Spinal cord (tissue), 10 donors: ENCODE measurements around the gene PACRG. TPM values are rescaled to one million over a fixed set of nuclear protein-coding genes. Genes with fewer than 3 reads are reported as not detected.
A peak's percentile ranks its signal among the peaks of the same experiment; 100 is the strongest.

Experiments
- DNase-seq, 6 donors: peaks; one replicate each; pipeline versions ENCODE4 v3.0.0 to v3.0.0-alpha.2; 2013 to 2015; ENCODE audit warnings: low spot score in 6 of 6, low read depth in 4 of 6
- H3K27ac ChIP-seq: one replicate; pipeline ENCODE4 v1.5.1; 2013; ENCODE audit warnings: low read depth, low read length, control low read depth
- H3K27me3 ChIP-seq: one replicate; pipeline ENCODE4 v1.6.1; 2013; ENCODE audit warnings: low read length; ENCODE audit not compliant: control insufficient read depth, insufficient read depth
- H3K36me3 ChIP-seq: one replicate; pipeline ENCODE4 v1.6.1; 2013; ENCODE audit warnings: low read length; ENCODE audit not compliant: control insufficient read depth, insufficient read depth
- H3K4me1 ChIP-seq: one replicate; pipeline ENCODE4 v1.6.1; 2013; ENCODE audit warnings: low read length; ENCODE audit not compliant: control insufficient read depth, insufficient read depth
- H3K4me3 ChIP-seq: one replicate; pipeline ENCODE4 v1.5.1; 2013; ENCODE audit warnings: low read depth, low read length, control low read depth
- H3K9me3 ChIP-seq: one replicate; pipeline ENCODE4 v1.6.1; 2013; ENCODE audit warnings: low read length; ENCODE audit not compliant: control insufficient read depth, insufficient read depth
- WGBS: methylation state at CpG from one replicate; pipeline ENCODE4 v1.1.5; 2013; ENCODE audit warnings: missing lambda C conversion rate; ENCODE audit not compliant: insufficient coverage; 5-methylcytosine and 5-hydroxymethylcytosine counted together
- polyA plus RNA-seq, 2 donors: library from polyadenylated mRNA; unstranded; fragments of 120-200 nt; gene quantifications; one replicate each; pipeline ENCODE4 v1.2.1, GENCODE V29; 2013; ENCODE audit not compliant: insufficient read length in 2 of 2
- total RNA-seq, 2 donors: library from RNA; depleted of rRNA in 1 of 2; stranded (reverse); fragments of 120-200 nt in 1 of 2; fragments of >200 nt in 1 of 2; gene quantifications; one replicate each; pipeline versions ENCODE4 v1.2.3 to v1.2.4, GENCODE V29; 2013 to 2014
- donor health status: healthy.

Gene PACRG
- total and polyA plus RNA-seq, 4 donors = 9.5 to 21.2 (median 17.8) TPM

- Histone ChIP-seq H3K36me3 (no peaks in the 10 kb centered on the region), H3K27me3 (no peaks in the 10 kb centered on the region), H3K4me3 (peak overlapping the region; percentile 37), H3K27ac (peak overlapping the region; percentile 91), H3K9me3 (no peaks in the 10 kb centered on the region), H3K4me1 (peaks cover 49% of the 10 kb centered on the region)
- DNase-seq = no peak
- 45% methylated on average over 5 of the region's 8 CpGs for WGBS
Measured at GRCh38 chr6:163259689-163260088, 531.9 kb downstream of the PACRG start.

GRCh38 chr6:163260111-163260895 is 532.5 kb downstream of the PACRG start:
- Histone ChIP-seq H3K4me1 (peaks cover 47% of the 10 kb centered on the region), H3K36me3 (no peaks in the 10 kb centered on the region), H3K9me3 (no peaks in the 10 kb centered on the region), H3K27ac (peak overlapping the region; percentile 91), H3K27me3 (no peaks in the 10 kb centered on the region), H3K4me3 (peak overlapping the region; percentile 37)
- peak in 5 of 6 donors; percentile 84 to 96 (median 87) for DNase-seq
- 4% methylated on average over 14 of the region's 21 CpGs for WGBS

GRCh38 chr6:163260911-163261310 is 533.1 kb downstream of the PACRG start:
- Histone ChIP-seq H3K4me1 (peaks cover 46% of the 10 kb centered on the region), H3K4me3 (peak overlapping the region; percentile 37), H3K36me3 (no peaks in the 10 kb centered on the region), H3K27me3 (no peaks in the 10 kb centered on the region), H3K27ac (peak overlapping the region; percentile 91), H3K9me3 (no peaks in the 10 kb centered on the region)
- 4% methylated on average over 5 of the region's 8 CpGs for WGBS
- peak in 1 of 6 donors; percentile 63 for DNase-seq

DNA sequence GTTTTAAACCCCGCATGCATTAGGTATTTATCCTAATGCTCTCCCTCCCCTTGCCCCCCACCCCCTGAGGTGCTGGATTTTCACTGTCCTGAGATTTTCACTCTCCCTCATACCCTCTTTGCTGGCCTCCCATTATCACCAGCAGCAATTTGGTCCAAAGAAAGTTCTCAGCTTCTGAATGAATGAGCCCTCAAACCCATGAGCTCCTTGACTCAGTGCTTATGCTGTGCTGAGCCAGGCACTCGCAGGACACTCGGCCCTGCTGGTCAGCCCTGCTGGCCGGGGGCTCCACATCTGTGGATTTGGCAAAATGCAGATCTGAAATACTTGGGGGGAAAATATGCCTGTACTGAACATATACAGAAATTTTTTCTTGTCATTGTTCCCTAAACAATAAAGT is 533.6 kb downstream of the PACRG start:
- no peaks in the 10 kb centered on the region for H3K36me3 ChIP-seq
- peak in 1 of 6 donors; percentile 12 for DNase-seq
- no peaks in the 10 kb centered on the region for H3K9me3 ChIP-seq
- WGBS = 33% methylated on average over 1 of the region's 4 CpGs
- no peak overlapping the region for H3K4me3 ChIP-seq
- no peaks in the 10 kb centered on the region for H3K27me3 ChIP-seq
- H3K4me1 ChIP-seq = peaks cover 46% of the 10 kb centered on the region
- peak overlapping the region; percentile 91 for H3K27ac ChIP-seq

DNA sequence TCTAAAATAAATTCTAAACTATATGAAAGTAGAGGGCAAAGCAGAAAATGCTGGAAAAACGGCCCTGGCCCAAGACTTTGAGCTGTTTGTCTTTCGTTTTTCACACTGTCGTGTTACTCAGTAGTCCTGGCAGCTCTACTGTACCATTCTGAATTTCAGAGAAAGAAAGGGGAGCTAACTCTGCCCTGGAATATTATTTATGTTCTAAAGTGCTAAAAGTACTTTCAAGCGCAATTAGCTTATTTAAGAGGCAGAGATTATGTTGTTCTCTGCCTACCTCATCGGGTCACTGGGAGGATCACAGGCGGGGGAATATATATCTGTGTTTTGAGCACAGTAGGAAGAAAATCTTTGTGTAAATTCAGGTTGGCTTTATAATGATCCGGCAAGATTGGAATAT is 534.3 kb downstream of the PACRG start:
- Histone ChIP-seq H3K4me1 (peaks cover 50% of the 10 kb centered on the region), H3K9me3 (no peaks in the 10 kb centered on the region), H3K27me3 (no peaks in the 10 kb centered on the region), H3K27ac (peak overlapping the region; percentile 91), H3K36me3 (no peaks in the 10 kb centered on the region), H3K4me3 (no peak overlapping the region)
- DNase-seq = peak in 1 of 6 donors; percentile 29
- WGBS = 72% methylated on average over 2 of the region's 7 CpGs

- 11% methylated on average over 7 of the region's 8 CpGs for WGBS
- Histone ChIP-seq H3K4me3 (no peak overlapping the region), H3K4me1 (peaks cover 50% of the 10 kb centered on the region), H3K27ac (peak overlapping the region; percentile 91), H3K27me3 (no peaks in the 10 kb centered on the region), H3K36me3 (no peaks in the 10 kb centered on the region), H3K9me3 (no peaks in the 10 kb centered on the region)
- peak in 3 of 6 donors; percentile 48 to 85 (median 82) for DNase-seq
Measured at GRCh38 chr6:163263196-163263595, 535.4 kb downstream of the PACRG start.

- Histone ChIP-seq H3K27ac (peak overlapping the region; percentile 91), H3K27me3 (no peaks in the 10 kb centered on the region), H3K4me3 (no peak overlapping the region), H3K4me1 (peaks cover 50% of the 10 kb centered on the region), H3K9me3 (no peaks in the 10 kb centered on the region), H3K36me3 (no peaks in the 10 kb centered on the region)
- 66% methylated on average over 12 of the region's 13 CpGs for WGBS
- peak in 1 of 6 donors; percentile 33 for DNase-seq
Measured at GRCh38 chr6:163263998-163264661, 536.4 kb downstream of the PACRG start.

GRCh38 chr6:163264662-163265035 is 536.9 kb downstream of the PACRG start:
- Histone ChIP-seq H3K36me3 (no peaks in the 10 kb centered on the region), H3K9me3 (no peaks in the 10 kb centered on the region), H3K27ac (peak overlapping the region; percentile 91), H3K27me3 (no peaks in the 10 kb centered on the region), H3K4me1 (peaks cover 45% of the 10 kb centered on the region), H3K4me3 (no peak overlapping the region)
- 74% methylated on average over 6 of the region's 6 CpGs for WGBS
- DNase-seq = no peak

GRCh38 chr6:163281634-163282033 is 553.9 kb downstream of the PACRG start:
- Histone ChIP-seq H3K4me1 (peaks cover 6% of the 10 kb centered on the region), H3K27ac (no peak overlapping the region), H3K36me3 (no peaks in the 10 kb centered on the region), H3K27me3 (no peaks in the 10 kb centered on the region), H3K4me3 (no peak overlapping the region), H3K9me3 (peaks cover 4% of the 10 kb centered on the region)
- DNase-seq = no peak
- WGBS = no CpG with 5 or more reads among the region's 1 CpG

- no peak overlapping the region for H3K27ac ChIP-seq
- no peak overlapping the region for H3K4me3 ChIP-seq
- H3K36me3 ChIP-seq = no peaks in the 10 kb centered on the region
- H3K9me3 ChIP-seq = peaks cover 4% of the 10 kb centered on the region
- peaks cover 6% of the 10 kb centered on the region for H3K4me1 ChIP-seq
- no peaks in the 10 kb centered on the region for H3K27me3 ChIP-seq
- no peak for DNase-seq
Measured at GRCh38 chr6:163282672-163283071, 554.9 kb downstream of the PACRG start.
